HEK293 (cell line): ENCODE measurements around the gene MYO18B.

Experiments used
- CTCF ChIA-PET: fragments of 350-600 bp; formaldehyde crosslinking; extraction: SDS; loops from one replicate; lab custom pipeline; 2021; ENCODE audit warnings: antibody characterized with exemption; lab: Yijun Ruan, JAX
- POLR2A ChIA-PET: fragments of 300-600 bp; formaldehyde crosslinking; extraction: SDS; loops from one replicate; lab custom pipeline; 2020; ENCODE audit warnings: antibody characterized with exemption, inconsistent platforms; lab: Yijun Ruan, JAX
- H3K27ac ChIP-seq: fragments of 200-500 bp; sonication (Bioruptor generic); 2 replicates; pipeline ENCODE4 v1.5.1; 2014; ENCODE audit warnings: low read depth, low read length, control low read depth, inconsistent platforms; ENCODE audit errors: extremely low read depth
- H3K36me3 ChIP-seq, 2 experiments: fragments of 200-500 bp in 1 of 2; sonication (Bioruptor generic) in 1 of 2; 1 replicate in 1 of 2; 2 replicates in 1 of 2; pipeline ENCODE4 v1.5.1; 2014 to 2017; ENCODE audit warnings: inconsistent platforms in 2 of 2, low read length in 2 of 2; ENCODE audit not compliant: control insufficient read depth in 2 of 2, insufficient read depth in 1 of 2
- H3K4me1 ChIP-seq: fragments of 200-500 bp; sonication (Bioruptor generic); 2 replicates; pipeline ENCODE4 v1.5.1; 2014; ENCODE audit warnings: mild to moderate bottlenecking, low read length, inconsistent platforms; ENCODE audit not compliant: control insufficient read depth, insufficient read depth
- H3K4me3 ChIP-seq: 2 replicates; pipeline ENCODE4 v1.5.1; 2011; ENCODE audit warnings: low read depth, mild to moderate bottlenecking, control low read depth, low read length, moderate library complexity
- H3K9me3 ChIP-seq: fragments of 200-500 bp; sonication (Bioruptor generic); 2 replicates; pipeline ENCODE4 v1.5.1; 2014; ENCODE audit warnings: low read depth, low read length, inconsistent platforms; ENCODE audit not compliant: control insufficient read depth, insufficient read depth
- GLI4 ChIP-seq: fragments of 450-650 bp; formaldehyde crosslinking; IDR thresholded peaks from 2 replicates; pipeline ENCODE4 v1.5.1; 2016; ENCODE audit warnings: missing biosample characterization, missing genetic modification characterization
- MEIS1 ChIP-seq: sonication (generic); formaldehyde crosslinking; IDR thresholded peaks from 2 replicates; pipeline ENCODE4 v1.8.1; 2022; ENCODE audit warnings: missing genetic modification reagents, mild to moderate bottlenecking, borderline replicate concordance
- ZBTB20 ChIP-seq: fragments of 450-650 bp; formaldehyde crosslinking; IDR thresholded peaks from 2 replicates; pipeline ENCODE4 v1.5.1; 2016; ENCODE audit warnings: missing biosample characterization, missing genetic modification characterization
- ZNF112 ChIP-seq: fragments of 450-650 bp; formaldehyde crosslinking; IDR thresholded peaks from 2 replicates; pipeline ENCODE4 v1.5.0; 2017; ENCODE audit warnings: missing biosample characterization, missing genetic modification characterization
- ZNF155 ChIP-seq: fragments of 450-650 bp; formaldehyde crosslinking; IDR thresholded peaks from 2 replicates; pipeline ENCODE4 v1.5.1; 2016; ENCODE audit warnings: missing biosample characterization, missing genetic modification characterization
- ZNF157 ChIP-seq: fragments of 450-650 bp; formaldehyde crosslinking; IDR thresholded peaks from 2 replicates; pipeline ENCODE4 v1.5.1; 2016; ENCODE audit warnings: missing biosample characterization, missing genetic modification characterization
- ZNF16 ChIP-seq: fragments of 450-650 bp; formaldehyde crosslinking; IDR thresholded peaks from 2 replicates; pipeline ENCODE4 v1.5.1; 2016; ENCODE audit warnings: low read depth, missing biosample characterization, missing genetic modification characterization
- ZNF24 ChIP-seq: fragments of 450-650 bp; formaldehyde crosslinking; IDR thresholded peaks from 2 replicates; pipeline ENCODE4 v1.5.1; 2016; ENCODE audit warnings: missing biosample characterization, missing genetic modification characterization
- ZNF548 ChIP-seq: fragments of 450-650 bp; formaldehyde crosslinking; IDR thresholded peaks from 2 replicates; pipeline ENCODE4 v1.5.1; 2016; ENCODE audit warnings: missing biosample characterization, missing genetic modification characterization
- TF ChIP-seq, protein P1 (sequence below): fragments of 450-650 bp; formaldehyde crosslinking; IDR thresholded peaks from 2 replicates; pipeline ENCODE4 v1.5.1; 2017; ENCODE audit warnings: missing biosample characterization, missing genetic modification characterization
- TF ChIP-seq, protein P2 (sequence below): fragments of 450-650 bp; formaldehyde crosslinking; IDR thresholded peaks from 2 replicates; pipeline ENCODE4 v1.5.1; 2016; ENCODE audit warnings: missing biosample characterization, missing genetic modification characterization
- TF ChIP-seq, protein P3 (sequence below): fragments of 450-650 bp; formaldehyde crosslinking; conservative IDR thresholded peaks from 2 replicates; pipeline ENCODE4 v1.5.1; 2016; ENCODE audit warnings: low read depth, missing biosample characterization, missing genetic modification characterization
- TF ChIP-seq, protein P4 (sequence below): sonication (generic); formaldehyde crosslinking; IDR thresholded peaks from 2 replicates; pipeline ENCODE4 v1.8.1; 2022; ENCODE audit warnings: mild to moderate bottlenecking, moderate library complexity, missing genetic modification reagents
- TF ChIP-seq, protein P5 (sequence below): fragments of 450-650 bp; formaldehyde crosslinking; IDR thresholded peaks from 2 replicates; pipeline ENCODE4 v1.5.0; 2017; ENCODE audit warnings: missing biosample characterization, missing genetic modification characterization, borderline replicate concordance

The MYO18B gene

DNA sequence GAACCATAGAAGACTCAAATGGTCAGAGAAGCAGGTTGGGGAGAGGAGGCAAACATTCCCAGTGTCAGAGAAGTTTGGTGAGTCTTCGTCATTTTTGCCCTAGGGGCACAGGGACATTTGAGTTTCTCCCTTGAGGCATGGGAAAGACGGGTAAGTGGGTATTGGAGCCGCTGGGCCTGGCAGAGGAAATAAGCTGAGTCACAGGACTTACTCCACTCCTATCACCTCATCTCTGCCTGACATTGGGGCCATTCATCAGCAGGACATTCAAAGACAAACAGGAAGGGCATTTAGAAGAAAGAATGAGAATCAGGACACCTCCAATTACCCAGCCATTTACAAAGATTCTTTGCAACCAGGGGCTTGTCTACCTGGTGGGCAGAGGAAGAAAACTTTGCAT lies 326.6 kb downstream of the MYO18B start:
- TF ChIP-seq, protein P1, sequence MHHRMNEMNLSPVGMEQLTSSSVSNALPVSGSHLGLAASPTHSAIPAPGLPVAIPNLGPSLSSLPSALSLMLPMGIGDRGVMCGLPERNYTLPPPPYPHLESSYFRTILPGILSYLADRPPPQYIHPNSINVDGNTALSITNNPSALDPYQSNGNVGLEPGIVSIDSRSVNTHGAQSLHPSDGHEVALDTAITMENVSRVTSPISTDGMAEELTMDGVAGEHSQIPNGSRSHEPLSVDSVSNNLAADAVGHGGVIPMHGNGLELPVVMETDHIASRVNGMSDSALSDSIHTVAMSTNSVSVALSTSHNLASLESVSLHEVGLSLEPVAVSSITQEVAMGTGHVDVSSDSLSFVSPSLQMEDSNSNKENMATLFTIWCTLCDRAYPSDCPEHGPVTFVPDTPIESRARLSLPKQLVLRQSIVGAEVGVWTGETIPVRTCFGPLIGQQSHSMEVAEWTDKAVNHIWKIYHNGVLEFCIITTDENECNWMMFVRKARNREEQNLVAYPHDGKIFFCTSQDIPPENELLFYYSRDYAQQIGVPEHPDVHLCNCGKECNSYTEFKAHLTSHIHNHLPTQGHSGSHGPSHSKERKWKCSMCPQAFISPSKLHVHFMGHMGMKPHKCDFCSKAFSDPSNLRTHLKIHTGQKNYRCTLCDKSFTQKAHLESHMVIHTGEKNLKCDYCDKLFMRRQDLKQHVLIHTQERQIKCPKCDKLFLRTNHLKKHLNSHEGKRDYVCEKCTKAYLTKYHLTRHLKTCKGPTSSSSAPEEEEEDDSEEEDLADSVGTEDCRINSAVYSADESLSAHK (tag by site-specific recombination), result no peak
- TF ChIP-seq, protein P2, sequence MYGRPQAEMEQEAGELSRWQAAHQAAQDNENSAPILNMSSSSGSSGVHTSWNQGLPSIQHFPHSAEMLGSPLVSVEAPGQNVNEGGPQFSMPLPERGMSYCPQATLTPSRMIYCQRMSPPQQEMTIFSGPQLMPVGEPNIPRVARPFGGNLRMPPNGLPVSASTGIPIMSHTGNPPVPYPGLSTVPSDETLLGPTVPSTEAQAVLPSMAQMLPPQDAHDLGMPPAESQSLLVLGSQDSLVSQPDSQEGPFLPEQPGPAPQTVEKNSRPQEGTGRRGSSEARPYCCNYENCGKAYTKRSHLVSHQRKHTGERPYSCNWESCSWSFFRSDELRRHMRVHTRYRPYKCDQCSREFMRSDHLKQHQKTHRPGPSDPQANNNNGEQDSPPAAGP (tag by site-specific recombination), result no peak
- TF ChIP-seq, protein P3, sequence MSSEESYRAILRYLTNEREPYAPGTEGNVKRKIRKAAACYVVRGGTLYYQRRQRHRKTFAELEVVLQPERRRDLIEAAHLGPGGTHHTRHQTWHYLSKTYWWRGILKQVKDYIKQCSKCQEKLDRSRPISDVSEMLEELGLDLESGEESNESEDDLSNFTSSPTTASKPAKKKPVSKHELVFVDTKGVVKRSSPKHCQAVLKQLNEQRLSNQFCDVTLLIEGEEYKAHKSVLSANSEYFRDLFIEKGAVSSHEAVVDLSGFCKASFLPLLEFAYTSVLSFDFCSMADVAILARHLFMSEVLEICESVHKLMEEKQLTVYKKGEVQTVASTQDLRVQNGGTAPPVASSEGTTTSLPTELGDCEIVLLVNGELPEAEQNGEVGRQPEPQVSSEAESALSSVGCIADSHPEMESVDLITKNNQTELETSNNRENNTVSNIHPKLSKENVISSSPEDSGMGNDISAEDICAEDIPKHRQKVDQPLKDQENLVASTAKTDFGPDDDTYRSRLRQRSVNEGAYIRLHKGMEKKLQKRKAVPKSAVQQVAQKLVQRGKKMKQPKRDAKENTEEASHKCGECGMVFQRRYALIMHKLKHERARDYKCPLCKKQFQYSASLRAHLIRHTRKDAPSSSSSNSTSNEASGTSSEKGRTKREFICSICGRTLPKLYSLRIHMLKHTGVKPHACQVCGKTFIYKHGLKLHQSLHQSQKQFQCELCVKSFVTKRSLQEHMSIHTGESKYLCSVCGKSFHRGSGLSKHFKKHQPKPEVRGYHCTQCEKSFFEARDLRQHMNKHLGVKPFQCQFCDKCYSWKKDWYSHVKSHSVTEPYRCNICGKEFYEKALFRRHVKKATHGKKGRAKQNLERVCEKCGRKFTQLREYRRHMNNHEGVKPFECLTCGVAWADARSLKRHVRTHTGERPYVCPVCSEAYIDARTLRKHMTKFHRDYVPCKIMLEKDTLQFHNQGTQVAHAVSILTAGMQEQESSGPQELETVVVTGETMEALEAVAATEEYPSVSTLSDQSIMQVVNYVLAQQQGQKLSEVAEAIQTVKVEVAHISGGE, result no peak
- TF ChIP-seq ZNF112 (tag by site-specific recombination) (no peak), GLI4 (tag by site-specific recombination) (no peak)
- TF ChIP-seq, protein P4, sequence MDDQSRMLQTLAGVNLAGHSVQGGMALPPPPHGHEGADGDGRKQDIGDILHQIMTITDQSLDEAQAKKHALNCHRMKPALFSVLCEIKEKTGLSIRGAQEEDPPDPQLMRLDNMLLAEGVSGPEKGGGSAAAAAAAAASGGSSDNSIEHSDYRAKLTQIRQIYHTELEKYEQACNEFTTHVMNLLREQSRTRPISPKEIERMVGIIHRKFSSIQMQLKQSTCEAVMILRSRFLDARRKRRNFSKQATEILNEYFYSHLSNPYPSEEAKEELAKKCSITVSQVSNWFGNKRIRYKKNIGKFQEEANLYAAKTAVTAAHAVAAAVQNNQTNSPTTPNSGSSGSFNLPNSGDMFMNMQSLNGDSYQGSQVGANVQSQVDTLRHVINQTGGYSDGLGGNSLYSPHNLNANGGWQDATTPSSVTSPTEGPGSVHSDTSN (CRISPR knock-in tag), result no peak
- no peak overlapping the region for H3K27ac ChIP-seq
- H3K4me1 ChIP-seq, result no peaks in the 10 kb centered on the region; the same call in 1 of the 2 replicates
- POLR2A ChIA-PET, result no interaction called here
- no peak overlapping the region for H3K4me3 ChIP-seq
- H3K9me3 ChIP-seq, result no peaks in the 10 kb centered on the region
- CTCF ChIA-PET, result no interaction called here
- no peaks in the 10 kb centered on the region for H3K36me3 ChIP-seq

DNA sequence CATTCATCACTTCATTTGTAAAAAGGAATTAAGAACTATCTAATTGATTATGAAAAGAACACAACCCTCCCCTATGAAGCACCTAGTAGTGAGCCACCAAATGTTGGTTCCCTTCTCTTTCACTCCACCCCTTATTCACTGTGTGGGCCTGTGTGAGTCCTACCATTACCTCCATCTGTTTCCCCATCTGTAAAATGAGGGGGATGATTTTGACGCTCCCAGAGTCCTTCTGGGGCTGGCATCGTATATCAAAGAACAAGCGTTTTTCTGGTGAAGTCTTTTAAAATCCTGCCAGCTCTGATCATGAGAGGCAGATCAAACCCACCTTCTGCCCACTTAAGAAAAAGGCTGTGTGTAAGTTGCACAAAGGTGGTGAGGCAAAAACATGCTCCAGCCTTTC lies 330.6 kb downstream of the MYO18B start:
- H3K27ac ChIP-seq, result no peak overlapping the region
- CTCF ChIA-PET, result no interaction called here
- no peaks in the 10 kb centered on the region for H3K36me3 ChIP-seq
- H3K4me3 ChIP-seq, result no peak overlapping the region
- no peaks in the 10 kb centered on the region for H3K4me1 ChIP-seq
- no peak for TF ChIP-seq ZBTB20 (tag by site-specific recombination)
- no peak for TF ChIP-seq ZNF24 (tag by site-specific recombination)
- TF ChIP-seq ZNF548 (tag by site-specific recombination), result no peak
- TF ChIP-seq, protein P5, sequence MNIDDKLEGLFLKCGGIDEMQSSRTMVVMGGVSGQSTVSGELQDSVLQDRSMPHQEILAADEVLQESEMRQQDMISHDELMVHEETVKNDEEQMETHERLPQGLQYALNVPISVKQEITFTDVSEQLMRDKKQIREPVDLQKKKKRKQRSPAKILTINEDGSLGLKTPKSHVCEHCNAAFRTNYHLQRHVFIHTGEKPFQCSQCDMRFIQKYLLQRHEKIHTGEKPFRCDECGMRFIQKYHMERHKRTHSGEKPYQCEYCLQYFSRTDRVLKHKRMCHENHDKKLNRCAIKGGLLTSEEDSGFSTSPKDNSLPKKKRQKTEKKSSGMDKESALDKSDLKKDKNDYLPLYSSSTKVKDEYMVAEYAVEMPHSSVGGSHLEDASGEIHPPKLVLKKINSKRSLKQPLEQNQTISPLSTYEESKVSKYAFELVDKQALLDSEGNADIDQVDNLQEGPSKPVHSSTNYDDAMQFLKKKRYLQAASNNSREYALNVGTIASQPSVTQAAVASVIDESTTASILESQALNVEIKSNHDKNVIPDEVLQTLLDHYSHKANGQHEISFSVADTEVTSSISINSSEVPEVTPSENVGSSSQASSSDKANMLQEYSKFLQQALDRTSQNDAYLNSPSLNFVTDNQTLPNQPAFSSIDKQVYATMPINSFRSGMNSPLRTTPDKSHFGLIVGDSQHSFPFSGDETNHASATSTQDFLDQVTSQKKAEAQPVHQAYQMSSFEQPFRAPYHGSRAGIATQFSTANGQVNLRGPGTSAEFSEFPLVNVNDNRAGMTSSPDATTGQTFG (tag by site-specific recombination), result no peak
- TF ChIP-seq MEIS1, result no peak
- no peak for TF ChIP-seq ZNF155 (tag by site-specific recombination)
- TF ChIP-seq ZNF157 (tag by site-specific recombination), result no peak
- TF ChIP-seq ZNF16 (tag by site-specific recombination), result no peak
- POLR2A ChIA-PET, result no interaction called here
- no peaks in the 10 kb centered on the region for H3K9me3 ChIP-seq
